ES-I3 (cell line): ENCODE results near the gene RNF2.
A peak's percentile ranks its signal among the peaks of the same experiment; 100 is the strongest.

Experiments
- H3K36me3 ChIP-seq: 2 replicates; pipeline ENCODE4 v1.6.1; 2013; ENCODE audit warnings: mild to moderate bottlenecking, low read length, control low read depth, moderate library complexity; ENCODE audit not compliant: insufficient read depth
- H3K4me1 ChIP-seq: 2 replicates; pipeline ENCODE4 v1.6.1; 2013; ENCODE audit warnings: mild to moderate bottlenecking, control low read depth, low read length; ENCODE audit not compliant: insufficient read depth
- H3K9ac ChIP-seq: 2 replicates; pipeline ENCODE4 v1.6.1; 2013; ENCODE audit warnings: low read depth, mild to moderate bottlenecking, low read length, moderate library complexity
- H3K9me3 ChIP-seq: 2 replicates; pipeline ENCODE4 v1.6.1; 2013; ENCODE audit warnings: mild to moderate bottlenecking, low read length, moderate library complexity; ENCODE audit not compliant: control insufficient read depth, insufficient read depth

RNF2 gene

GRCh38 chr1:185039726-185040407 lies 5.5 kb upstream of the RNF2 start:
- Histone ChIP-seq H3K9ac (no peak overlapping the region), H3K4me1 (no peaks in the 10 kb centered on the region), H3K9me3 (no peaks in the 10 kb centered on the region), H3K36me3 (no peaks in the 10 kb centered on the region)

DNA sequence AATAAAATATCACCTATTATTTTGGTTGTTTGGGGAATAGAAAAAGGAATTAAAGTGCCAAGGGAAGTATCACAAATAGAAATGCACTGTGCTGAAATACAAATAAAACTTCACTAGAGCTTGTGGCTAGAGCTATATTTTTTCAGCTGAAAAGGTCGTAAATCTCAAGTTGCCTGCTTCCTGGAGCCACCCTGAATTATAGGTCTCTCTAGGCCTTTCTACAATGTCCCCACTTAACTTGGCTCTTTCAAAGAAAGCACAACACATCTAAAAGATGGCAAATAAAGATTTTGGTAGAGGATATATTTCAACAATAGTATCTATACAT lies 5.0 kb upstream of the RNF2 start:
- Histone ChIP-seq H3K9ac (no peak overlapping the region), H3K4me1 (no peaks in the 10 kb centered on the region), H3K9me3 (no peaks in the 10 kb centered on the region), H3K36me3 (no peaks in the 10 kb centered on the region)

DNA sequence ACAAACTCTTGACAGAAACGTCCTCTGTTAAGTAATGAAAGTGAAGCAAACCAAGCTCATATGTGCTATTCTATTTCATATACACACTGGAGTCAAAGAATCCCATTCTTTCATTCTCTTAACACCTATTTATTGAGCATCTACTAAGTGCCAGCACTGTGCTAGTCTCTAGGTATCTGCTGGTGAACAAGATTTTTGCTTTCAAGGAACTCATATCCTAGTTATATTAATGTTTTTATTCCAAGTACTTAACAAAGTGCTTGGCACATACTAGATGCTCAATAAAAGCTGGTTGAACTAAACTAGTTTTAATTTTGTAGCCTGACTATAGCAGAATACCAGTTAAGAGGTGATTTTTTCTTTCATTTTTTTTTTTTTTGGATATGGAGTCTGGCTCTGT lies 3.6 kb upstream of the RNF2 start:
- no peaks in the 10 kb centered on the region for H3K4me1 ChIP-seq
- no peak overlapping the region for H3K9ac ChIP-seq
- no peaks in the 10 kb centered on the region for H3K36me3 ChIP-seq
- H3K9me3 ChIP-seq = no peaks in the 10 kb centered on the region

GRCh38 chr1:185042737-185043136 lies 2.6 kb upstream of the RNF2 start:
- no peaks in the 10 kb centered on the region for H3K9me3 ChIP-seq
- H3K4me1 ChIP-seq = peaks cover 8% of the 10 kb centered on the region
- no peak overlapping the region for H3K9ac ChIP-seq
- no peaks in the 10 kb centered on the region for H3K36me3 ChIP-seq

DNA sequence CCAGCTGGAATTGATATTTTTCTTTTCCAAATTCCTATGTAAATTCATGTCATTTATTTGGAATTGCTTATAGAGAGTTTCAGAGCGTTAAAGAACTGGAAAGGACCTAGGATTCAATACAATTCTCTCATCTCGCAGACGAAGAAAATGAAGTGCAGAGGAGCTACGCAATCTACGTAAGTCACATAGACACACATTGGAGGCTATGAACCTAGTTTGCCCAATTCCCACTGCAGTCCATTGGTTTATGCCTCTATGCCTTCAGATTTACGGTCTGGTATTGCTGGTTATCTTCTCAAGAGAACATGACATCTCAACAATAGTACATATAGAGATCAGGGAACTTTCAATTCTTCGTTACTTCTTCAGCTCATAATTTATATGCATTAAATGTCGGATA lies 971 bp upstream of the RNF2 start:
- no peaks in the 10 kb centered on the region for H3K36me3 ChIP-seq
- peaks cover 16% of the 10 kb centered on the region for H3K4me1 ChIP-seq
- no peaks in the 10 kb centered on the region for H3K9me3 ChIP-seq
- H3K9ac ChIP-seq = no peak overlapping the region

DNA sequence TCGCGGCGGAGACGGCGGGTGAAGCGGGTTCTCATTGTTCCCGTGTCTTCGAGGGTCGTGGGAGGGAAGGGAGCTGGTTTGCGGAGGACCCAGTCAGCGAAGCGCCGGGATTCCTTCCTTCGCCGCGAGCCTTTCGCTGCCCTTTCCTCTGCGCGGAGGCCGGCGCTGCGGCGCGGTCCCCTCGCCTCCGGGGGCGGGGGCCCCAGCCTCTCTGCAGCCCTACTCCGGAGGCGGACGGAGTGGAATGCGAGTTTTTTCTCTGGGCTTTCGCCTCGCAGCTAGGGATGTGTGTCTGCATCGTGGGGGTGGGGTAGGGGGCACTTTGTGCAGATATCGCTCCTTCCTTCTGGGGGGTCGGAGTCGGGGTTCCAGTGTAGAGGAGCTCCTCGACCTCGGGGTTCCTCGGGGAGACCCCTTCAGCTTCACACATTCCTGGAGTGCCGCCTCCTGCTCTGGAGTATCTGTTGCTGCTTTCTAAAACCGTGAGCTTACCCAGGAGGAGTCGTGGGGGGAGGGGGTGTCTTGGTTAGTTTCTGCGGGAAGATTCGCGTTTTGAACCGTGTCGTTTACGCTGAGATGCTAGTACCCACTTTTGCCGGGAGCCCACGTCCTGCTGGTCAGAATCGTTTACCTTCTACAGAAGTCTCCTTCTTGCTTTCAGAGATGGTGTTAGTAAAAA lies 595 bp downstream of the RNF2 start:
- peak overlapping the region; percentile 92 for H3K9ac ChIP-seq
- H3K36me3 ChIP-seq = no peaks in the 10 kb centered on the region
- peaks cover 16% of the 10 kb centered on the region for H3K4me1 ChIP-seq
- no peaks in the 10 kb centered on the region for H3K9me3 ChIP-seq

DNA sequence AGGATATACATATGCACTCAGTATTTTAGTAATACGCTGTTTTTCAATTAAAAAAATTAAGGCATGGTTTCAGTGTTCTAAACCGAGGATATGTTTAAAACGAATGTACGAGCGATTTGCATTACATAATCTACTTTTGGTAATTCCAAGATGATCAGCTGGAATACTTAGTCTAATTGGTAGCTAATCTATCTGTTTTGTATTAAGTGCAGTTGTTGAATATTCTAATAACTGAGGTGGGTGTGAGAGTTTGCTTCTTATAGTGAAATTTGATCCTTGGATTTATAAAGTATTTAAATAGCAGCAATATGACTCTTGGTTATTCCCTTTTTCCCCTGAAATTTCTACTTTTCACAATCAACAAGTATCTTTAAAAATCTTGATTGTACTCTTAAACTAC lies 1.3 kb downstream of the RNF2 start:
- no peaks in the 10 kb centered on the region for H3K9me3 ChIP-seq
- no peaks in the 10 kb centered on the region for H3K36me3 ChIP-seq
- peaks cover 16% of the 10 kb centered on the region for H3K4me1 ChIP-seq
- peak overlapping the region; percentile 92 for H3K9ac ChIP-seq

DNA sequence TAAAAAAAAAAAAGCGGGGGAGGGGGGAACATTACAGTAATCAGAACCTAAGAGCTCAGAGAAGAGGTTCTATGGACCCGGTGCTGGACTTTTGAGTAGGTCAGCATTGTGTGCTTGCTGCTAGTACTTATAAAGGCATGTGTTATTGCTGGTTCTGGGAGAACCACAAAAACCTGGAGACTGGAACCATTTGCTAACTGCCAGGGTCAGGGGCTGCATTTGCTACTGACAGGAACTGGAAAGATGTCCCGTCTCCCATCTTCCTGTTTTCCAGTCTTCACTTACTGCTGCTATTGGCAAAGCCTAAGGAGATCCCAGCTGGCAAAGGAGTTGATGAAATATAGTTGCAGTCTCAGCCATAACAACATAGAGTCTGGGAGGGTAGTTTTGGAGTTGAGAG lies 4.3 kb downstream of the RNF2 start:
- no peaks in the 10 kb centered on the region for H3K36me3 ChIP-seq
- no peaks in the 10 kb centered on the region for H3K9me3 ChIP-seq
- peaks cover 16% of the 10 kb centered on the region for H3K4me1 ChIP-seq
- no peak overlapping the region for H3K9ac ChIP-seq

- H3K4me1 ChIP-seq = peaks cover 16% of the 10 kb centered on the region
- H3K9ac ChIP-seq = no peak overlapping the region
Observed at GRCh38 chr1:185050823-185051451, 5.6 kb downstream of the RNF2 start.

GRCh38 chr1:185053204-185053603 lies 7.8 kb downstream of the RNF2 start:
- Histone ChIP-seq H3K9ac (no peak overlapping the region), H3K9me3 (no peaks in the 10 kb centered on the region), H3K4me1 (peaks cover 8% of the 10 kb centered on the region), H3K36me3 (no peaks in the 10 kb centered on the region)

More at GRCh38 chr1:185050823-185051451, 5.6 kb downstream of the RNF2 start:
- no peaks in the 10 kb centered on the region for H3K9me3 ChIP-seq
- no peaks in the 10 kb centered on the region for H3K36me3 ChIP-seq

- H3K9me3 ChIP-seq = no peaks in the 10 kb centered on the region
- H3K4me1 ChIP-seq = peaks cover 8% of the 10 kb centered on the region
Observed at GRCh38 chr1:185054365-185055060, 9.2 kb downstream of the RNF2 start.

GRCh38 chr1:185058110-185058509 lies 12.8 kb downstream of the RNF2 start:
- no peaks in the 10 kb centered on the region for H3K9me3 ChIP-seq
- peaks cover 8% of the 10 kb centered on the region for H3K4me1 ChIP-seq
- H3K36me3 ChIP-seq = no peaks in the 10 kb centered on the region
- H3K9ac ChIP-seq = no peak overlapping the region

More at GRCh38 chr1:185054365-185055060, 9.2 kb downstream of the RNF2 start:
- H3K9ac ChIP-seq = no peak overlapping the region
- no peaks in the 10 kb centered on the region for H3K36me3 ChIP-seq

DNA sequence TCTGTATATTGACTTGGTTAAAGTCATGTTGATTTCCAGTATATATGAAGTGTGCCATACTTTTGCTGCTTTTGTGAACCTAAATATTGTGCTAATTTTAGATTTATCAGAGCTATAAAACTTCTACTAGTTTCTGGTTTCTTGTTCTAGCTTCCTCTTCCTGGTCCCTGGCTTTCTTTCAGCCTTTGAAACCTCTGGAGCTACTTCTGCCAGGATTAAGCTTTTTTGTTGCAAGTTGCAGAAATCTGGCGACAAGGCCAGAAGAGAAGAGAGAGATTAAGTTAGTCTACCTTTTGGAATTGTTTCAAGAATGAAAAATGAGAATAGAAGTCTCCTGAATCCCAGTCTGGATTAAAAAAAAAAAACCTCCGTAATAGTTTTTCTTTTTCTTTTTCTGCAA lies 13.5 kb downstream of the RNF2 start:
- H3K9me3 ChIP-seq = peaks cover 3% of the 10 kb centered on the region; the same call in 1 of the 2 replicates
- H3K4me1 ChIP-seq = peaks cover 8% of the 10 kb centered on the region
- H3K36me3 ChIP-seq = no peaks in the 10 kb centered on the region
- no peak overlapping the region for H3K9ac ChIP-seq

DNA sequence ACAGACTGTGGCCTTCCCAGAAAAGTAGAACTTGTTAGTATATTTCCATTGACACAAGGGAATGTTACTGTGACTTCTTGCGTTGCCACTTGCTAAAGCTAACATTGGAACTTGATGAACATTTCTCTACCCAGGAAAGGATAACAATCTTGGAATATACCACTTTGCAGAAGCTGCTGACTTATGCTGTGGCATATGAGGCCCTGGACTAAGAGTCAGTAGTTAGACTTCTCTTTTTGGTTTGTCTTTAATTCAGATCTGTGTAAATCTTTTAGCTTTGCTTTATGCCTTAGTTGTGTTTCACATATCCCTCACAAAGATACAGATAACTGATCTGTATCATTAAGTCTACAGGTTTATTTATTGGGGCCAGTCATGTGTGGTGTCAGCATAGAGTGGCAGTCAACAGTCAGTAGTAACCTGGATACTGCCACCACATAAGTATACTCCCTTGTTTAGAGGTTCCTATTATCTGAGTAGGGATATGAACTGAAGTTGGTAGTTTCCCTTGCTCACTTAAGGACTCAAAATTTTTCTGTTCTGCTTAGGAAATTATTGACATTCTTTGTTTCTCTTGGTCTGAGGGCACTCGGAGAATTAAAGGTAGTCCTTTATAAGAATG lies 14.7 kb downstream of the RNF2 start:
- Histone ChIP-seq H3K9ac (no peak overlapping the region), H3K36me3 (0 out of 2 replicates have a peak, but pooled peaks cover under 1% of the 10 kb centered on the region), H3K4me1 (peaks cover 8% of the 10 kb centered on the region), H3K9me3 (peaks cover 3% of the 10 kb centered on the region; the same call in 1 of the 2 replicates)
